Measurements from ENCODE around the gene SLC16A6.
"Not testable (repeated sequence)": the region's sequence is repeated elsewhere in the genome, so short reads cannot be mapped to it uniquely, and the experiment has no call there.

SLC16A6 gene

DNA sequence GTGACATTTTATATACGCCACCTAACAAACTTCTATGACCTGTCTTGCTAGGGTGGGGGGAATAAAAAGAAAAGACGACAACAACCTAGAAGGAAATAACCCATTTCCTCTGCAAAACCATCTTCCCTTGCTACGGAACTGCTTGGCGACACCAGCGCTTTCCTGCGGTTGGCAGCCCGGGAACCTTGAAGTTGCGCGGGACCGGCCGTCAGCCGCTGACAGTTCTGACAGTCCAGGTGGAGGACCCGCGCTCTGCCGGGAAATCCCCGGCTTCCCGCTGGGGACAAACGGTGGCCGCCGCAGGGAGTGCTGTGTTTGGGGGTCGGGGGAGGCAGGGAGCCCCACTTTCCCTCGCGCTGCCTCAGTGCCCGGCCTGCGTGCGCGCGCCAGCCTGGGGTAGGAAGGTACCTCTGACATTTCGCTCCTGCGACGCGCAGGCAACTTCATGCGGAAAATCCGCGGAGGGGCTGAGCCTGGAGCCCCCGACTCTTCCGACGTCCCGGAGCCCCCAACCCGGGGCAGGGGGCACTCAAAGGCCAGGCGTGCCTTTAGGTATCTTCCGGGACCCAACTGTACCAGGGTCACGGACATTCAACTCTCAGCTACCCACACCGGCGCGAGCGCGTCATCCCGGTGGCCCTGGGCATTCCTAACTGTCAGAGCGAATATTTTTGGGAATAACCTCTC is 516 bp downstream of the SLC16A6 start:
- no peak for DNase-seq (ENCODE audit: low spot score)

DNA sequence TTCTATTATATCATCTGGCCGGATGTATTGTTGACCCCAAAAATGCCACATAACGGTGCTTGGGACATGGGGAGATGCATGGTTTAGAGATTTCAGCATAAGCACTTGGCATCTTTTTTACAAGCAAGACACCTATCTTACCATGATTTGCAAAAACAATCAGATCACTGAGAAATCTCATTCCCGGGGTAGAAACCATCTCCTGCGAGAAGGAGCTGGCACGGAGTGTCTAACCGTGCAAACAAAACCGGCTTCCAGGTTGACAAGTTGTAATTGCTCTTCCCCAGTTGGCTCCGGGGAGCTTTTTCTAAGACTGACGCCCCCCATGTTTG is 1.0 kb downstream of the SLC16A6 start:
- no peak for DNase-seq (ENCODE audit: low spot score)

DNA sequence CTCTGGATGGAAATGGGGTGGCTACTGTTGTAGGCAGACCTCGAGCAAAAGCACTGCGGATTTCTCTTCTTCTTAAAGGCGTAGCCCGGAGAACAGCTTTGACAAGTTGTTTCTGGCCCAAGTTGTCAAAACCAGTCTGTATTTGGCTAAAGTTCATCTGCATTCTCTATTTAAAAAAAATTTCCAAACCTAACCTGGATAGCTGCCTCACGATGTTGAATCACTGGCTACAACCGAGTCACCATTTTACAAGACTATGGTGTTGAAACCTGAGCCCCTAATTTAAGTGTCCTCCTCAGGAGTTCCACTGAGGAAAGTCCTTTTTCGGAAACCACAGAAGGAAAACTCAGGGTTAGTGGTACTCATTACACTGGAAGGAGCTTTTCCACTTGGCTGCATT is 1.5 kb downstream of the SLC16A6 start:
- DNase-seq (ENCODE audit: low spot score): no peak

DNA sequence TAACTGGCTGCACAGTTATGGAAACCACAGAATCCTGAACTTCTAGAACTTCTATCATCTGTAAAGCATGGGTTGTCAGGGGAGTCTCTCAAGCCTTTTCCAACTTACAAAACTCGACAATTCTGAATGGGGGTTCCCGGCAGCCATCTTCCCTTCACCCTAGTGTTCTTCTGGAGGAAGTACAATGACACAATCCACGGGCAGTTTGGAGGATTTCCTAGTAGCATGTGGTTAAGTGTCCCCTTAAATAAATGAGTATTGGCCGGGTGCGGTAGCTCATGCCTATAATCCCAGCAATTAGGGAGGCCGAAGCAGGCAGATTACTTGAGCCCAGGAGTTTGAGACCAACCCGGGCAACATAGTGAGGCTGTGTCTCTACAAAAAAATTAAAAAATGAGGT is 2.1 kb downstream of the SLC16A6 start:
- no peak for DNase-seq (ENCODE audit: low spot score)

DNA sequence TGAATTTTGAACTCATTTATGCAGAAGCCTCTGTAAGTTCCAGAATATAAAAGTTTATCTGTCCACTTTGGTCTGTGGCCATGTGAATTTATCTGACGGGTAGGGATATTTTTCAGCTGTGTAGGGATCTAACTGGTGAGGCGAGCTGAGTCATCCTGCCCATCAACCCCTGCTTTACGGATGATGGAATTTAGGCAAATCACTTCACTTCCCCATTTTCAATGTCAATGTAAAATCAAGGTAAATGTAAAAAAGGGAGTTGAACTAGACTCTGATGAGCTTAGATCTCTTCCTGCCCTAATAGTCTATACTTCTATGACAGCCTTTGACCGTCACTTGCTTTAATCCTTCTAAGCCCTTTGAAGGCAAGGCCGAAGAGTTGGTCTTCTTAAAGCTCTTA is 2.6 kb downstream of the SLC16A6 start:
- no peak for DNase-seq (ENCODE audit: low spot score)

DNA sequence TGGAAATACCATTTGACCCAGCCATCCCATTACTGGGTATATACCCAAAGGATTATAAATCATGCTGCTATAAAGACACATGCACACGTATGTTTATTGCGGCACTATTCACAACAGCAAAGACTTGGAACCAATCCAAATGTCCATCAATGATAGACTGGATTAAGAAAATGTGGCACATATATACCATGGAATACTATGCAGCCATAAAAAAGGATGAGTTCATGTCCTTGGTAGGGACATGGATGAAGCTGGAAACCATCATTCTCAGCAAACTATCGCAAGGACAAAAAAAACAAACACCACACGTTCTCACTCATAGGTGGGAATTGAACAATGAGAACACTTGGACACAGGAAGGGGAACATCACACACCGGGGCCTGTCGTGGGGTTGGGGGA is 9.0 kb downstream of the SLC16A6 start:
- DNase-seq (ENCODE audit: low spot score): not testable (repeated sequence)

DNA sequence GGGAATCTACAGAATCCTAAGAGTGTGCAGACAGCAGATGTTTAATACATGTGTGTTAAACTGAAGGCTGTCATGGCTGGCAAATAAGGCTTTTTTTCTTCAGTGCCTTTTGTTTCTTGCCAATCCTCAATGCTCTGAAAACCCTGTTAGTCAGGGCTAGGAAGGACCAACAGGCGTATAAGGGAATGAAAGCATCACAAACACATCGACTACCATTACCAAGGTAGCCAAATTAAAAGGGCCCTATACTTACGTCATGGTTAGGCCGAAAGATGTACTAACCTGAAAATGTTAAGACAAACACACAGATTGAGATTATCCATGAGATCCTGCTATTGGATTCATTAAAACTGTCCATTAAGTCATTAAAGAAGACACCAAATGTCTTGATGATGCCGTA is 13.1 kb downstream of the SLC16A6 start:
- DNase-seq (ENCODE audit: low spot score): no peak

DNA sequence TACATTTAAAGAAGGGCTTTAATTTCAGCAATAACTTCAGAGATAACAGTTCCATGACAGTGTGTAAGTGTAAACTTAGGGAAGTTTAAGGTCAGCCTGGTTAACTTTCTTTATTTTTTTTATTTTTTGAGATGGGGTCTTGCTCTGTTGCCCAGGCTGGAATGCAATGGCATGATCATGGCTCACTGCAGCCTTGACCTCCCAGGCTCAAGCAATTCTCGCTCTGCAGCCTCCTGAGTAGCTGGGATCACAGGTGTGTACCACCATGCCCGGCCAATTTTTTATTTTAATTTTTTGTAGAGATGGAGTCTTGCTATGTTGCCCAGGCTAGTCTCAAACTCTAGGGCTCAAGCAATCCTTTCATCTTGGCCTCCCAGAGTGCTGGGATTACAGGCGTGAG is 14.6 kb downstream of the SLC16A6 start:
- not testable (repeated sequence) for DNase-seq (ENCODE audit: low spot score)

DNA sequence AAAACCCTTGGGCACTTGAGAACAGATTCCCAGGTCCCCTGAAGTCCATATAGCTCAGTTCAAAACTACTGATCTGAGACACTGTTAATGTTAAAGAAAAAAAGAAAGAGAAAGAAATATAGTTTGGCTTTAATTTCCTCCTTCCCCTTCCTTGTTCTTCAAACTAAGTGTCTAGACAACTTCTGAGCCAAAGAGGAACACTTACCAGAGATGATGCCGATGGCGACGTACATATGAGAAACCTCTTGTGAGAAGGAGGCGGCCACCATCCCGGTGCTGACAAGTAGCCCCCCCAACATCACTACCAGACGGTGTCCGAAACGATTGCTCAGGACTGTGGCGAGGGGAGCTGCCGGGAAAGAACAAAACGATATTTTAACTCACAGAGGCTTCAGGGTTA is 17.2 kb downstream of the SLC16A6 start:
- no peak for DNase-seq (ENCODE audit: low spot score)

DNA sequence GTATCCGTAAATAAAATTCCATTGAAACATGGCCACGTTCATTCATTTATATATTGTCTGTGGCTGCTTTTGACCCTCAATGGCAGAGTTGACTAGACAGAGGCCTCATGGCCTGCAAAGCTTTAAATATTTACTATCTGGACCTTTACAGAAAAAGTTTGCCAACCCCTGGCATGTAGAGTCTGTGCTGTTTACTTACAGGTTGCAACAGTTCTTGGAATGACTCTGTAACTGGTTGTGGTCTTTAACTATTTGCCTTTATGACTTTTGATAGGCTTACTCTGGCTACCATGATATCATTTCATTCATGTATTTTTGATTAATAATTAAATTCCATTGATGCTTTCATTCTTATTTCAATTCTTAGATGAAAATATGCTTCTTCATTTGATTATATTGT is 25.1 kb downstream of the SLC16A6 start:
- not testable (repeated sequence) for DNase-seq (ENCODE audit: low spot score)

DNA sequence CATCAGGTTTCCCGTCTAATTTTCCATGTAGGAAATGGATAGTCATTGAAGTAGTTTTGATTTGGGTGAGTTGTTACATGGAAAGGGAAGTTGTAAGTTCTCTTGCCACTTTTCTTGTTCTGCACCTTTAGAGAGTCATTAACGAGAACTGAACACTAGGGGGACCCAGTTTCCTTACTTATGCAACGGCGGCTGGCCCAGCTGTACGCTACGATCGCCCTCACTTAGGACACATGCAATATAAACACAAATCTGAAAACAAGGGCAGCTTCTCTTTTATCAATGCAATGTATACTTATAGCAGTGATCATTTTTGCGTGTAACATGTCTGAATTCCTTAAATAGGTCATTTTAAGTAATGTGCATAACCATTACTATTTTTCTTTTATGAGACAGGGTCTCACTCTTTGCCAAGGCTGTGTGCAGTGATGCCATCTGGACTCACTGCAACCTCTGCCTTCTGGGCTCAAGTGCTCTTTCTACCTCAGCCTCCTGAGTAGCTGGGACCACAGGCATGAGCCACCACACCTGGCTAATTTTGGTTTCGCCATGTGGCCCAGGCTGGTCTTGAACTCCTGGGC is 27.7 kb downstream of the SLC16A6 start:
- not testable (repeated sequence) for DNase-seq (ENCODE audit: low spot score)

DNA sequence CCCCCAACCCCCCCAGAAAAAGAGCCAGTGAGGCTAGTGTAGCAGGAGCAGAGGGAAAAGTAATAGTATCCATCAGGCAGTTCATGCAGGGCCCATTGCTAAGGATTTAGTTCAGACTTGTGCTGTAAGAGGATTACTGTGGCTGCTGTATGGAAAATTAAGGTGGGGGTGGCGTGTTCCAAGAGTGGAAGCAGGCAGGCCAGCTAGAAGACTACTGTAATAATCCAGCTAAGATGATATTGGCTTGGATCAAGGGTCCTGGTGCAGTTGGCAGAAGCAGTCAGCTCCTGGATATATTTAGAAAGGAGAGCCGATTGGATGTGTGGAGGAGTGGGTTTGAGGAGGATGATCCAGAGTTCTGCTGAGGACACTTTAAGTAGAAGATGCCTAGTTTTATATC is 28.5 kb downstream of the SLC16A6 start:
- DNase-seq (ENCODE audit: low spot score): not testable (repeated sequence)

DNA sequence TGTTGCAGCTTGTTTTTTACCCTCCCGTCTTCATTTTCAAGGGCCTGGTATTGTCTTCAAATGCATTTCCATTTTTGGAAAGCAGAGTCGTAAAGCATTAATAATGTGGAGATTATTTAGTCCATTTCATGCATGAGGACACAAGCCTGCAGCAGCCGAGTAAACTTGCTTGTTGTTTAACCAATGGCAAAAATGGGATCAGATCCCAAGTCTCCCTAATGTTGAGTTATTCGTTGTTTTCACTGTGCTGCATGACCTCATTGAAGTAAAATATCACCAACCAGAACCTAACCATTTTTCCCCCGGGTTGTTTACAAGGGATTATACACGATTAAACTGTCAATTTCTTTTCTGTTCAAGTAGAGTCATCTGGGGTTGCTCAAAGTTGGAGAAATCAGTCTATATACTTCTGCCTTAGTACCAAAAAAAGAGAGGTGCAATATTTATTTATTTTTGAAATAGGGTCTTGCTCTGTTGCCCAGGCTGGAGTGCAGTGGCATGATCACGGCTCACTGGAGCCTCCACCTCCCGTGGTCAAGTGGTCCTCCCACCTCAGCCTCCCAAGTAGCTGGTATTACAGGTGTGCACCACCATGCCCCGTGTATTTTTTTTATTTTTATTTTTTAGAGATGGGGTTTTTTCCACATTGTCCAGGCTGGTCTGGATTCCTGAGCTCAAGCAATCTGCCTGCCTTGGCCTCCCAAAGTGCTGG is 30.7 kb downstream of the SLC16A6 start:
- no peak for DNase-seq (ENCODE audit: low spot score)

DNA sequence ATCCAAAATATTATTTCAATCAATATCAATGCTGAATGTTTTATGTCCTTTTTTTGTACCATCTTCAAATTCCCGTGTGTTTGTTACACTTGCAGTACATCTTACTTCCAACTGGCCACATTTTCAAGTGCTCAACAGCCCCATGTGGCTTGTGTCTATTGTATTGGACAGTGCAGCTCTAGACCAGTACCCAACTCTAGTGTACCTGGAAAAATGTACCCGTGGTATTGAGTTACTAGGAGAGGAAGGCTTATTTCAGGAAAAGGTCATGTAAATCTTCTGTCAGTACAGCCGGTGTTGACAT is 31.3 kb downstream of the SLC16A6 start:
- not testable (repeated sequence) for DNase-seq (ENCODE audit: low spot score)

DNA sequence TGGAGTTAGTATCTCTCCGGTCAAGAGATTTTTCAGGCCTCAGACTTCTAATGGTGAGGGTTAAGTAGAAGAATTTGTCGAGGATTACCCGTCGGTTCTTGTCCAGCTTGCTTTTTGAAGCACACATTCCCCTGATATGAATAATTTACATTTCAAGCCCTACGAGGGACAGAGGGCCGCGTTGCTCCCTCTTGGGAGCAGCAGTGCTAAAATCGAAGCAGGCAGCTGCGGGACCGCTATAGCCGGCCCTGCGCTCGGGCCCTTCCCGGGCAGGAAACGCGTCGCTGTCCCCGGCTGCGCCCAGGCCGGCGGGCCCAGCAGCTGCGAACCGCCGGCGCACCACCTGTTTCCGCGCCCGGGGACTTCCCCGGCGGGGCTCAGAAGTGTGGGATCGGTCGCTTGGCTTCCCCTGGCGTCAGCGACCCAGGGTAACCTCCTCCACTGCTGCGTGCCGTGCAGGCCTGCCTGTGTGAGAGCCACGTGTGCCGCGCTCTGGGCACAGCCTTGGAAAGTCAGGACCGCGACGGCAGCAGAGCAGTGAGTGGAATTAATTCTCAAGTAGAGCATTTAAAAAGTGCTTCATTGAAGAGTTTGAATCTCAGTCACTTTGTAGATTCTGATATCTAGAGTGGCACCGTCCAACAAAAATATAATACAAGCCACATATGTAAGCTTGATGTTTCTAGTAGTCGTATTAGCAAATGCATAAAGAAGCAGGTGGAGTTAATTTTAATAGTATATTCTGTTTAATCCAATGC is 31.9 kb downstream of the SLC16A6 start:
- peak; percentile 36 for DNase-seq (ENCODE audit: low spot score)

DNA sequence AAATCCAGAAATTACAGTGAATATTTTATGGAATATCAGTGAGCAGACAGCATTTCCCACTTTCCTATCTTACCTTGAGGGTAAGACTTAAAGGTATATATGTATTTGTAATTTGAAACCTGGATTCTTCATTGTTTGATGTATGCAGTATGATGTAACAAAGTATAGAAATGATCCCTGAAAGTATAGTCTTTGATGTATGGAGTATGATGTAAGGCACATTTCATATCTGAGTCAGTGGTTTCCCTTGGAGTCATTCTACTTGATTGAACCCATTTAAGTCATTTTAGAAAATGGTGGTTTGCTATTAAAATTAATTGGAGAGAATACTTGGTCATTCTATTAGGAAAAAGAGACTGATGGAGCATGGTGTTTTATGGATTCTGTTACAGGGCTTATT is 33.0 kb downstream of the SLC16A6 start:
- DNase-seq (ENCODE audit: low spot score): no peak

DNA sequence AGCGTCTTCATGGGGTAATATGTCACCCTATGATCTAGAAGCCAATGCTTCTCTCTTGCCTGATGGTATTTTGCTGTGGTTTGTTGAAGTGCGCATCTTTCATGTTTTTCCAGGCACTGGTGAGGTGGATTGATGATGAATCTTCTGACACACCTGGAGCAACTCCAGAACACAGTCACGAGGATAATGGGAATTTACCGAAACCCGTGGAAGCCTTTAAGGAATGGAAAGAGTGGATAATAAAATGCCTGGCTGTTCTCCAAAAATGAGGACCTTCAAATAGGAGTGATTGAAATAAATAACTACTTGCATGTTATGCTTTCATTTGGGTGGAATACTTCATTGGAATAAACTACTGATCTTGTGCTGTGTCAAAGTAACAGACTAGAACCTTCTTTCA is 34.2 kb downstream of the SLC16A6 start:
- DNase-seq (ENCODE audit: low spot score): not testable (repeated sequence)

DNA sequence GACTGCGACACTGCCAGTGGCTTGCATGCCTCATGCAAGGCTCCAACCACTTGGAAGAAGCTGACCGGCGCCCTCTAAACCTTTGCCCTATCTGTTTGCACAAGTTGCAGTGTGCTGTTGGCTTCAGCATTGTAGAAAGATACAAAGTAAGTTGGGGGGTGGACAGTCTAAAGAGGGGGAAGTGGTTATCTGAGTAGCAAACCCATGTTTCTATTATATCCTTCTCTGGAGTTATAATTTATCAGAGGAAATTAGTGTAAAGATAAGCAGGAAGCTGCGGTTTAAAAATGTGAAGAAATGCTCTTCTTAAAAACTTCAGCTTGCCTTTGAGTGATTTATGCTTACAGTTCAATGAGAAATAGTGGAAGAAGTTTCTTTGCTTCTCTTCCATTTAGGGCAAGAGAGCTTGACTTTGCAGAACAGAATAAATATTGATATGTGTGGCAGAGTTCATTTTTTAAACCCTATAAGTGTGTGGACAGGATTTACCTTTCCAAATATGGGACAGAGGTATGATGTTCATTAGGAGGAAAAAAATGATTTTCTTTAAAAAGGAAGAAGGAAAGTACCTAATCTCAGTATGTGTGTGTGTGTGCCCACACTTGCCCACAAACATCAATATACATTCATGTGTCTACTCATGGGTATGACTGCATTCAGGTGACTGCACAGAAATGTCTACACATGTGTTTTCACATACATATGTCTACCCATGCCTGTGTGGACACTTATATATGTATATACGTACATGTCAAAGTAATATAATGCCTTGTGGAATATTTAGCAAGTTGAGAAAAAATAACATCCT is 35.0 kb downstream of the SLC16A6 start:
- no peak for DNase-seq (ENCODE audit: low spot score)

DNA sequence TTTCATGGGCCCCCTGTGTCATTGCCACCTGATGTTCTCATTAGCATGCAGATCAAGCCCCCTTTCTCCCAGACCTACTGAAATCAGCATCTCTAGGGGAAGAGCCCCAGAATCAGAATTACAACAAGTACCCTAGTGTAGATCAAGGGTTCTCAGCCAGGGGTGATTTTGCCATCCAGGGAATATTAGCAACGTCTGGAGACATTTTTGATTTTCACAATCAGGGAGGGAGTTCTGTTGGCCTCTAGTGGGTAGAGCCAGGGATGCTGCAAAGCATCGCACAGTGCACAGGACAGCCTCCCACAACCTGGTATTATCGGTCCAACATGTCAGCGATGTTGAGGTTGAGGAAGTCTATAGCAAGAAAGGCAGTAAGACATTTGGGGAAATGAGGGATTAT is 35.8 kb downstream of the SLC16A6 start:
- DNase-seq (ENCODE audit: low spot score): no peak

DNA sequence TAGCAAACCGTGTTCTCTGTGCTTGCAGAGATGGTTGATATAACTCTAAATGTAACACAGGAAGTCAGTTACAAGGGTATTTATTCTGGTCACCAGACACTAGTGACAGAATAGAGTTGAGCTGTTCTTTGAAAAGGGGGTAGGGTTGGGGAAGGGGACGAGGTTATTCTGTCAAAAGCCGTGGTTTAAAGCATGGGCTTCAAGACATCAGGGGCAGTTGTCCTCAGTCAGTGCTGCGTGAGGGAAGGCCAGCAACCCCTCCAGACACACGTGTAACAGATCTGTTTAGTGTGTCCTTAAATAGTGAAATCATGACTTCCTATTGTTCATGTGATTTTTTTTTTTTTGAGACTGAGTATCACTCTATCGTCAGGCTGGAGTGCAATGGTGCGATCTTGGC is 37.5 kb downstream of the SLC16A6 start:
- DNase-seq (ENCODE audit: low spot score): not testable (repeated sequence)

DNA sequence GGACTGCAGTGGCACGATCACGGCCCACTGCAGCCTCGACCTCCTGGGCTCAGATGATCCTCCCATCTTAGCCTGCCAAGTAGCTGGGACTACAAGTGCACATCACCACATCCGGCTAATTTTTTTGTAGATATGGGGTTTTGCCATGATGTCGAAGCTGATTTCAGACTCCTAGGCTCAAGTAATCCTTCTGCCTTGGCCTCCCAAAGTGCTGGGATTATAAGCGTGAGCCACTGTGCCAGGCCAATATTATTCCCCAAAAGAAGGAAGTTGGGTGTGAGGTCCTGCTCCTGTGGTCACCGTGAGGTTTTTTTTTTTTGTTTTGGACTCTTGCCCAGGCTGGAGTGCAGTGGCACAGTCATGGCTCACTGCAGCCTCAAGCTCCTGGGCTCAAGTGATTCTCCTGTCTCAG is 41.6 kb downstream of the SLC16A6 start:
- no peak for DNase-seq (ENCODE audit: low spot score)

DNA sequence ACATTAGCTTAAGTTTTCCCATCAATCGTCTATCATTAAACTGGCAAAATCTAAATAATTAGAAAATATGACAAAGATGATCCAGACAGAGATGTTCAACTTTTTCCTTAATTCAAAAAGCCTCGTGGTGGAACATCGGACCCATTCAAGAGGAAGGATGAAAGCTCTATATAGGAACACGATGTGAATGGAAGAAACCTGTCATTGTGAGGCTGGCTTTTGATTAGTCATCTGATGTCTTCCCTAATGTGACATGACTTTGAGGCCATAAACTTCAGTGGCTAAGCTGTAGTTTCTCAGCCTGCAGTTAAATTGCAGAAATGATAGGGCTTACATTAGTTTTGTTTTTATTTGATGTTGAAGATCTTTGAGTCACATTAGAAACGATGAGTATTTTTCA is 42.0 kb downstream of the SLC16A6 start:
- DNase-seq (ENCODE audit: low spot score): no peak
